Dedifferentiated amniotic fluid mesenchymal stem cell (primary cell): ENCODE results near the gene TCHHL1.
"Not testable (repeated sequence)": the region's sequence is repeated elsewhere in the genome, so short reads cannot be mapped to it uniquely, and the experiment has no call there.

ENCODE experiments used
- DNase-seq: peaks from one replicate; pipeline ENCODE4 v3.0.0-alpha.2; 2016; ENCODE audit errors: extremely low spot score

TCHHL1 gene

GRCh38 chr1:152086760-152087159 lies 2.1 kb downstream of the TCHHL1 start:
- DNase-seq, result no peak

- no peak for DNase-seq
Observed at GRCh38 chr1:152084853-152085252, 4.0 kb downstream of the TCHHL1 start.

GRCh38 chr1:152081026-152081425 lies 7.8 kb downstream of the TCHHL1 start:
- DNase-seq, result not testable (repeated sequence)

- DNase-seq, result not testable (repeated sequence)
Observed at GRCh38 chr1:152080494-152080893, 8.4 kb downstream of the TCHHL1 start.

- DNase-seq, result no peak
Observed at GRCh38 chr1:152078831-152079441, 9.9 kb downstream of the TCHHL1 start.

- DNase-seq, result no peak
Observed at GRCh38 chr1:152072311-152072710, 16.6 kb downstream of the TCHHL1 start.

- DNase-seq, result no peak
Observed at GRCh38 chr1:152071123-152071522, 17.7 kb downstream of the TCHHL1 start.

GRCh38 chr1:152067929-152068328 lies 20.9 kb downstream of the TCHHL1 start:
- DNase-seq, result no peak

GRCh38 chr1:152067150-152067549 lies 21.7 kb downstream of the TCHHL1 start:
- DNase-seq, result no peak

GRCh38 chr1:152061952-152062351 lies 26.9 kb downstream of the TCHHL1 start:
- no peak for DNase-seq

GRCh38 chr1:152053375-152053774 lies 35.5 kb downstream of the TCHHL1 start:
- DNase-seq, result no peak

GRCh38 chr1:152052606-152053005 lies 36.3 kb downstream of the TCHHL1 start:
- peak; percentile 84 for DNase-seq

GRCh38 chr1:152050886-152051675 lies 37.8 kb downstream of the TCHHL1 start:
- DNase-seq, result no peak

GRCh38 chr1:152049291-152050083 lies 39.4 kb downstream of the TCHHL1 start:
- no peak for DNase-seq

- peak; percentile 78 for DNase-seq
Observed at GRCh38 chr1:152048416-152049009, 40.4 kb downstream of the TCHHL1 start.

GRCh38 chr1:152047730-152048415 lies 41.0 kb downstream of the TCHHL1 start:
- DNase-seq, result peak; percentile 98

GRCh38 chr1:152047413-152047729 lies 41.5 kb downstream of the TCHHL1 start:
- DNase-seq, result no peak

GRCh38 chr1:152044386-152044785 lies 44.5 kb downstream of the TCHHL1 start:
- no peak for DNase-seq

GRCh38 chr1:152043870-152044269 lies 45.0 kb downstream of the TCHHL1 start:
- DNase-seq, result no peak

GRCh38 chr1:152042030-152042429 lies 46.8 kb downstream of the TCHHL1 start:
- no peak for DNase-seq

GRCh38 chr1:152039886-152040285 lies 49.0 kb downstream of the TCHHL1 start:
- no peak for DNase-seq

- DNase-seq, result no peak
Observed at GRCh38 chr1:152039461-152039860, 49.4 kb downstream of the TCHHL1 start.
